H9 (cell line): ENCODE data around the gene HOXA7. TPM values are rescaled to one million over a fixed set of nuclear protein-coding genes. Genes with fewer than 3 reads are reported as not detected.

Experiments used
- DNase-seq: peaks from one replicate; pipeline ENCODE4 v3.0.0-alpha.2; 2017
- H2AFZ ChIP-seq: one replicate; pipeline ENCODE4 v1.6.1; 2013; ENCODE audit warnings: mild to moderate bottlenecking, low read length, control low read depth, moderate library complexity
- H2AK5ac ChIP-seq: 2 replicates; pipeline ENCODE4 v1.6.1; 2013; ENCODE audit warnings: low read length, control low read depth, mixed read lengths; ENCODE audit not compliant: insufficient read length
- H2BK120ac ChIP-seq: one replicate; pipeline ENCODE4 v1.6.1; 2013; ENCODE audit warnings: low read depth, mild to moderate bottlenecking, low read length, control low read depth, inconsistent platforms; ENCODE audit not compliant: poor library complexity, severe bottlenecking
- H2BK12ac ChIP-seq: 2 replicates; pipeline ENCODE4 v1.6.1; 2013; ENCODE audit warnings: low read length, control low read depth, mixed read lengths, low read depth; ENCODE audit not compliant: insufficient read length
- H2BK15ac ChIP-seq: 2 replicates; pipeline ENCODE4 v1.6.1; 2013; ENCODE audit warnings: low read depth, low read length, control low read depth
- H2BK20ac ChIP-seq: one replicate; pipeline ENCODE4 v1.6.1; 2013; ENCODE audit warnings: low read depth, mild to moderate bottlenecking, low read length, control low read depth, inconsistent platforms; ENCODE audit not compliant: poor library complexity, severe bottlenecking
- H2BK5ac ChIP-seq: 2 replicates; pipeline ENCODE4 v1.6.1; 2013; ENCODE audit warnings: low read length, control low read depth, mixed read lengths; ENCODE audit not compliant: insufficient read length
- H3K14ac ChIP-seq: 2 replicates; pipeline ENCODE4 v1.6.1; 2013; ENCODE audit warnings: low read length, control low read depth; ENCODE audit not compliant: insufficient read depth
- H3K18ac ChIP-seq: 2 replicates; pipeline ENCODE4 v1.6.1; 2013; ENCODE audit warnings: low read depth, mild to moderate bottlenecking, mixed read lengths, low read length, control low read depth; ENCODE audit not compliant: insufficient read length
- H3K23ac ChIP-seq: 2 replicates; pipeline ENCODE4 v1.6.1; 2013; ENCODE audit warnings: low read length, control low read depth, mixed read lengths, low read depth; ENCODE audit not compliant: insufficient read length
- H3K23me2 ChIP-seq: 2 replicates; pipeline ENCODE4 v1.6.1; 2013; ENCODE audit warnings: low read depth, mild to moderate bottlenecking, mixed read lengths, low read length, control low read depth; ENCODE audit not compliant: insufficient read length, poor library complexity, severe bottlenecking
- H3K27ac ChIP-seq: 2 replicates; pipeline ENCODE4 v1.5.1; 2013; ENCODE audit warnings: low read length, control low read depth, mixed read lengths, low read depth; ENCODE audit not compliant: insufficient read length
- H3K27me3 ChIP-seq: 2 replicates; pipeline ENCODE4 v1.6.1; 2013; ENCODE audit warnings: low read length, control low read depth, inconsistent platforms; ENCODE audit not compliant: insufficient read depth
- H3K4ac ChIP-seq: 2 replicates; pipeline ENCODE4 v1.6.1; 2013; ENCODE audit warnings: low read depth, mild to moderate bottlenecking, control low read depth, inconsistent platforms, low read length, moderate library complexity
- H3K4me1 ChIP-seq: 2 replicates; pipeline ENCODE4 v1.6.1; 2013; ENCODE audit warnings: low read length, control low read depth, inconsistent platforms; ENCODE audit not compliant: insufficient read depth
- H3K4me2 ChIP-seq: 2 replicates; pipeline ENCODE4 v1.6.1; 2013; ENCODE audit warnings: low read length, control low read depth, mixed read lengths; ENCODE audit not compliant: insufficient read length, insufficient read depth
- H3K56ac ChIP-seq: 2 replicates; pipeline ENCODE4 v1.6.1; 2013; ENCODE audit warnings: low read depth, mild to moderate bottlenecking, mixed read lengths, low read length, control low read depth; ENCODE audit not compliant: insufficient read length
- H3K79me1 ChIP-seq: 2 replicates; pipeline ENCODE4 v1.6.1; 2013; ENCODE audit warnings: low read depth, mild to moderate bottlenecking, moderate library complexity, low read length, control low read depth, inconsistent platforms; ENCODE audit not compliant: insufficient read depth, poor library complexity, severe bottlenecking
- H3K79me2 ChIP-seq: 2 replicates; pipeline ENCODE4 v1.6.1; 2013; ENCODE audit warnings: low read length, control low read depth, inconsistent platforms; ENCODE audit not compliant: insufficient read depth
- H3K9ac ChIP-seq: 2 replicates; pipeline ENCODE4 v1.6.1; 2013; ENCODE audit warnings: low read length, control low read depth, mixed read lengths; ENCODE audit not compliant: insufficient read length; ENCODE audit errors: extremely low read depth
- H3K9me3 ChIP-seq: one replicate; pipeline ENCODE4 v1.6.1; 2013; ENCODE audit warnings: low read depth, low read length, inconsistent platforms; ENCODE audit not compliant: control insufficient read depth
- H3T11ph ChIP-seq: one replicate; pipeline ENCODE4 v1.6.1; 2013; ENCODE audit warnings: mild to moderate bottlenecking, low read length, control low read depth, inconsistent platforms
- H4K20me1 ChIP-seq: one replicate; pipeline ENCODE4 v1.6.1; 2013; ENCODE audit not compliant: control insufficient read depth, insufficient read length, insufficient read depth
- H4K5ac ChIP-seq: 2 replicates; pipeline ENCODE4 v1.6.1; 2013; ENCODE audit warnings: low read depth, mild to moderate bottlenecking, mixed read lengths, low read length, control low read depth; ENCODE audit not compliant: insufficient read length
- H4K8ac ChIP-seq: replicated peaks from 2 replicates; pipeline ENCODE4 v1.6.1; 2013; ENCODE audit warnings: low read length, control low read depth, mixed read lengths, low read depth; ENCODE audit not compliant: insufficient read length
- H4K91ac ChIP-seq: 2 replicates; pipeline ENCODE4 v1.6.1; 2013; ENCODE audit warnings: low read depth, mild to moderate bottlenecking, moderate library complexity, mixed read lengths, low read length, control low read depth; ENCODE audit not compliant: insufficient read length
- H3K27ac Mint-ChIP-seq, 3 experiments: 2 replicates in 2 of 3; 3 replicates in 1 of 3; pipeline ENCODE4 v1.8.0; 2020 to 2021; ENCODE audit warnings: mixed read lengths in 3 of 3, mild to moderate bottlenecking in 1 of 3, moderate library complexity in 1 of 3
- H3K27me3 Mint-ChIP-seq: 2 replicates; pipeline ENCODE4 v1.8.0; 2021; ENCODE audit warnings: low read depth, mild to moderate bottlenecking, moderate library complexity, mixed read lengths
- H3K36me3 Mint-ChIP-seq, 3 experiments: 2 replicates in 2 of 3; 3 replicates in 1 of 3; pipeline ENCODE4 v1.8.0; 2020 to 2021; ENCODE audit warnings: low read depth in 3 of 3, mixed read lengths in 3 of 3; ENCODE audit not compliant: insufficient read depth in 1 of 3
- H3K4me1 Mint-ChIP-seq, 2 experiments: 2 replicates each; pipeline ENCODE4 v1.8.0; 2020; ENCODE audit warnings: mixed read lengths in 2 of 2
- H3K4me3 Mint-ChIP-seq, 2 experiments: 2 replicates in 1 of 2; 3 replicates in 1 of 2; pipeline ENCODE4 v1.8.0; 2020 to 2021; ENCODE audit warnings: mild to moderate bottlenecking in 2 of 2, mixed read lengths in 2 of 2, moderate library complexity in 1 of 2
- H3K9me3 Mint-ChIP-seq, 2 experiments: 2 replicates in 1 of 2; 3 replicates in 1 of 2; pipeline ENCODE4 v1.8.0; 2020; ENCODE audit warnings: mild to moderate bottlenecking in 2 of 2, mixed read lengths in 2 of 2, moderate library complexity in 1 of 2
- WGBS: extraction: QIAGEN DNeasy Blood & Tissue Kit; methylation state at CpG from one replicate; pipeline ENCODE4 v1.1.7; 2013; ENCODE audit warnings: missing lambda C conversion rate, low lambda C conversion rate, mixed read lengths; ENCODE audit not compliant: insufficient read length; ENCODE audit errors: extremely low coverage; 5-methylcytosine and 5-hydroxymethylcytosine counted together
- total RNA-seq: library from RNA; stranded (reverse); gene quantifications from 2 replicates; pipeline ENCODE4 v1.2.1, GENCODE V29; 2021
- TF ChIP-seq, protein P1 (sequence below): fragments of 200-600 bp; sonication (generic); conservative IDR thresholded peaks from 3 replicates; pipeline ENCODE4 v1.8.0; 2021; ENCODE audit warnings: antibody characterized with exemption, mild to moderate bottlenecking

The HOXA7 gene
- total RNA-seq, 1 experiment from 2014 or later: not detected

DNA sequence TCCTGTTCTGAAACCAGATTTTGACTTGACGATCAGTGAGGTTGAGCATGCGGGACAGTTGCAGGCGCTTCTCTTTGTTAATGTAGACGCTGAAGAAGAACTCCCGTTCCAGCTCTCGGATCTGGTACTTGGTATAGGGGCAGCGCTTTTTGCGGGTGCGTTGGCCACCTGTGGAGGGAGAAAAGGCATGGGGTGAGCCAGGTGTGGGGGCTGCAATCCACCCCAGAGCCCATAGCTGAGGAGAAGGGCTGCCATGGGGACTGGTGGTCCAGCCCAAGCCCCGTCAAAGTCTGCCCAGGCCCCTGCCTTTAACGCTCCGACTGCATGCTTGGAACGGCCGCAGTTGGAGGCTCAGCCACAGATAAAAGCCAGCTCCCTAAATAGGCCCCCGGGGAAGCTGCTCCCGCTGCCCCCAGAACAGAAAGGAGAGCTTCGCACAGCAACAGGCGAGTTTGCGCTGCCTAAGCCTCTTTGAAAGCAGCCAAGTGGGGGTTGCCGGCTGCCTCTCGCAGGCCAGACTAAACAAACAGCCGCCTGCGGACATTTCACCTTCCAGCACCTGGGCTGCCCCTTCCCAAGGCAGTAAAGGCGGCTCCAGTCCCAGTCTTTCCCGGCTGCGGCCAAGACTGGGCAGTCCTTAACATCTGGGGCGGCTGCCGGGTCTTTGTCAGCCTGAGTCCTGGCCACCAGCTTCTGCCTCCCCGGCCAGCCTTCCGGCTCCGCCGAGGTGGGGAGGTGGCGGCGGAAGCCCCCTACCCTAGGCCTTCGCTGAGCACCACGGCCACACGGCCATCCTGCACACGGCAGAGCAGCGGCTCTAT, 26.6 kb upstream of the HOXA7 start:
- Histone ChIP-seq H2BK5ac (no peak overlapping the region), H2AK5ac (no peak overlapping the region), H4K5ac (no peak overlapping the region), H4K8ac (no peak overlapping the region), H3K9ac (no peak overlapping the region), H2AFZ (no peak overlapping the region), H3K4me1 (no peaks in the 10 kb centered on the region), H2BK12ac (no peak overlapping the region), H3K18ac (no peak overlapping the region), H3K4me2 (no peak overlapping the region), H3K56ac (no peak overlapping the region), H4K91ac (no peak overlapping the region), H3K4ac (no peak overlapping the region), H3K23ac (no peak overlapping the region), H3K23me2 (no peaks in the 10 kb centered on the region), H4K20me1 (no peaks in the 10 kb centered on the region), H3K27me3 (peaks cover 96% of the 10 kb centered on the region), H3K79me1 (no peaks in the 10 kb centered on the region), H3K9me3 (no peaks in the 10 kb centered on the region), H3K79me2 (no peaks in the 10 kb centered on the region), H2BK15ac (no peak overlapping the region), H3K14ac (no peak overlapping the region), H2BK120ac (no peak overlapping the region), H2BK20ac (no peak overlapping the region), H3T11ph (no peak overlapping the region), H3K27ac (no peak overlapping the region)
- Mint-ChIP-seq H3K27me3 (peaks cover 100% of the 10 kb centered on the region), H3K9me3 (peaks cover 2 to 25% of the 10 kb centered on the region in 2 experiments; a peak in 2 of 5 replicates), H3K4me3 (no peak overlapping the region), H3K4me1 (peaks cover 13 to 44% of the 10 kb centered on the region in 2 experiments), H3K27ac (no peak overlapping the region), H3K36me3 (peaks cover 0 to 2% (median 0%) of the 10 kb centered on the region in 3 experiments; a peak in 4 of 7 replicates)
- WGBS: no CpG with 5 or more reads among the region's 39 CpGs
- peak; percentile 71 for DNase-seq
- TF ChIP-seq, protein P1, sequence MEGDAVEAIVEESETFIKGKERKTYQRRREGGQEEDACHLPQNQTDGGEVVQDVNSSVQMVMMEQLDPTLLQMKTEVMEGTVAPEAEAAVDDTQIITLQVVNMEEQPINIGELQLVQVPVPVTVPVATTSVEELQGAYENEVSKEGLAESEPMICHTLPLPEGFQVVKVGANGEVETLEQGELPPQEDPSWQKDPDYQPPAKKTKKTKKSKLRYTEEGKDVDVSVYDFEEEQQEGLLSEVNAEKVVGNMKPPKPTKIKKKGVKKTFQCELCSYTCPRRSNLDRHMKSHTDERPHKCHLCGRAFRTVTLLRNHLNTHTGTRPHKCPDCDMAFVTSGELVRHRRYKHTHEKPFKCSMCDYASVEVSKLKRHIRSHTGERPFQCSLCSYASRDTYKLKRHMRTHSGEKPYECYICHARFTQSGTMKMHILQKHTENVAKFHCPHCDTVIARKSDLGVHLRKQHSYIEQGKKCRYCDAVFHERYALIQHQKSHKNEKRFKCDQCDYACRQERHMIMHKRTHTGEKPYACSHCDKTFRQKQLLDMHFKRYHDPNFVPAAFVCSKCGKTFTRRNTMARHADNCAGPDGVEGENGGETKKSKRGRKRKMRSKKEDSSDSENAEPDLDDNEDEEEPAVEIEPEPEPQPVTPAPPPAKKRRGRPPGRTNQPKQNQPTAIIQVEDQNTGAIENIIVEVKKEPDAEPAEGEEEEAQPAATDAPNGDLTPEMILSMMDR: no peak
